WI38 (cell line): ENCODE measurements around the gene SMIM27.
A peak's percentile ranks its signal among the peaks of the same experiment; 100 is the strongest.
"Not testable (repeated sequence)": the region's sequence is repeated elsewhere in the genome, so short reads cannot be mapped to it uniquely, and the experiment has no call there.

Source experiments
- H3K4me3 ChIP-seq: 2 replicates; pipeline ENCODE4 v1.5.1; 2011; ENCODE audit warnings: low read depth, mild to moderate bottlenecking, control low read depth, low read length
- TF ChIP-seq, protein P1 (sequence below): IDR thresholded peaks from 2 replicates; pipeline ENCODE4 v1.5.1; 2012; ENCODE audit warnings: low read depth, mild to moderate bottlenecking, control low read depth, low read length

SMIM27 gene

DNA sequence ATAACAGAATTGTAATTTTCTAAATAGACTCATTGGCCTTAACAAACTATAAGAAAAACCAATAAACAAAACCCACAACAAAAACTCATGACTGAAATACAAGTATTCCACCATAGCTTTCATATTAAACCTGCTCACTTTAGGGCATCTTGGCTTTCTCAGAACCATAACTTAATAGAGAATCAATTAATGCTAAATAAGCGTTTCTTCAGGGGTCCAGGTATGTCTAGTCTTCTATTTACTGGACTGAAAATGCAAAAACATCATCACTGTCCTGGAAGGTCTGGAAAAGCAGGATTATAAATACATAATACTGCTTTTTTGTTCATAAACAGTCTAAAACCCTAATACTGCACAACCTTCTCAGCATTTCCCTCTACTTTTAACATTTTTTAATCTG lies 6.2 kb upstream of the SMIM27 start:
- no peak overlapping the region for H3K4me3 ChIP-seq
- TF ChIP-seq, protein P1, sequence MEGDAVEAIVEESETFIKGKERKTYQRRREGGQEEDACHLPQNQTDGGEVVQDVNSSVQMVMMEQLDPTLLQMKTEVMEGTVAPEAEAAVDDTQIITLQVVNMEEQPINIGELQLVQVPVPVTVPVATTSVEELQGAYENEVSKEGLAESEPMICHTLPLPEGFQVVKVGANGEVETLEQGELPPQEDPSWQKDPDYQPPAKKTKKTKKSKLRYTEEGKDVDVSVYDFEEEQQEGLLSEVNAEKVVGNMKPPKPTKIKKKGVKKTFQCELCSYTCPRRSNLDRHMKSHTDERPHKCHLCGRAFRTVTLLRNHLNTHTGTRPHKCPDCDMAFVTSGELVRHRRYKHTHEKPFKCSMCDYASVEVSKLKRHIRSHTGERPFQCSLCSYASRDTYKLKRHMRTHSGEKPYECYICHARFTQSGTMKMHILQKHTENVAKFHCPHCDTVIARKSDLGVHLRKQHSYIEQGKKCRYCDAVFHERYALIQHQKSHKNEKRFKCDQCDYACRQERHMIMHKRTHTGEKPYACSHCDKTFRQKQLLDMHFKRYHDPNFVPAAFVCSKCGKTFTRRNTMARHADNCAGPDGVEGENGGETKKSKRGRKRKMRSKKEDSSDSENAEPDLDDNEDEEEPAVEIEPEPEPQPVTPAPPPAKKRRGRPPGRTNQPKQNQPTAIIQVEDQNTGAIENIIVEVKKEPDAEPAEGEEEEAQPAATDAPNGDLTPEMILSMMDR, result no peak

DNA sequence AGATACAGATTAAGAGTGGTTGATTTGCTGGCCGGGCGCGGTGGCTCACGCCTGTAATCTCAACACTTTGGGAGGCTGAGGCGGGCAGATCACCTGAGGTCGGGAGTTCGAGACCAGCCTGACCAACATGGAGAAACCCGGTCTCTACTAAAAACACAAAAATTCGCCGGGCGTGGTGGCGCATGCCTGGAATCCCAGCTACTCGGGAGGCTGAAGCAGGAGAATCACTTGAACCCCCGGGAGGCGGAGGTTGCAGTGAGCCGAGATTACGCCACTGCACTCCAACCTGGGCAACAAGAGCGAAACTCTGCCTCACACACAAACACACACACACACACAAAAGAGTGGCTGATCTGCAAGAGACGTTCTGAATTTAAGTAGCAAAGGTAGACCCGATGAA lies 3.9 kb upstream of the SMIM27 start:
- not testable (repeated sequence) for H3K4me3 ChIP-seq

DNA sequence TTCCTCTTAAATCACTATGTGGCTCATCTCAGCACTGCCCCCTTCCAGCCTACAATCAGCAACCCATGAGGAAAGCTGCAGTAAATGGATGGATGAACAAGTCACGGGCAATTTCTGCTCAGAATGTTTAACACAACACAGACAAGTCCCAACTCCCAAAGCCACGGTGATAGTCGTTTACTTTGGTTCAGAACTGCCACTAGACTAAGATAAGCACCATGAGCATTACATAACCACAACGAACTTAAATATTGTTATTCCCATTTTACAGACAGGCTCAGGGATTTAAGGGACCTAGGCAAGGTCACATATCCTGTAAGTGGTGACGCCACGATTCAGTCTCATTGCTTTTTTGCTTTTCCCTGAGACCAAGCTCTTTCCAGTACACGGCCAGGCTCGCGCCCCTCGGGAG lies 2.0 kb upstream of the SMIM27 start:
- TF ChIP-seq, protein P1, result no peak
- H3K4me3 ChIP-seq, result peak overlapping the region; percentile 82

DNA sequence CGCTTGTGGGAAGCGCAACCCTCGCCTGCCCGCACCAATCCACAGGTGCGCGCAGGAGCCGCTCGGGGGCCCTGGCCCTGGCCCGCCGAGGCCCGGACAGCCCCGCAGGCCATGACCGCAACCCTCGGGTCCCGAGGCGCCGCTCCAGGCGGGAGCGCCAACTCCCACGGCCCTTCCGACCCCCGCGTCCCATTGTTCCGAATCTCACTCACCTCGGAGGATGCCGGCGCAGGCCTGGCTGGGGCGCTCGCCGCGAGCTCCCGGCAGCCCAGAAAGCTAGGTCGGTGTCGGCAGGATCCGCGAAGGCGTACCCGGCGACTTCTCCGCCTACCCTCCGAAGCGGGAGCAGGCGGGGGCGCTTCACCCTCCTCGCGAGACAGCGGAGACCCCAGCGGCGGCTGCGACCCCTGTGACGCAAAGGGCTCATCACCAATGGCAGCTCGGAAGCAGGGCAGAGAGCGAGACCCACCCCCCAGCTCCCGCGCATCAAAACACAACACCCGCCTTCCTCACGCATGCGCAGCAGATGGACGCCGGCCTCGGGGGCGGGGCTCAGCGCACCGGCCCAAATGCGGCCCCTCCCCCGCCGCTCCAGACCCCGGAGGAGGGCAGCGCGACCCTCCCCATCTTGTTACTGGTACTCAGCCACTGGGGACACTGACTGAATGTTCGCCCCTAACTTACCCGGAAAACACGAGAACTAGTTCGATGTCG lies 1.4 kb upstream of the SMIM27 start:
- peak overlapping the region; percentile 82 for H3K4me3 ChIP-seq
- TF ChIP-seq, protein P1, result no peak

DNA sequence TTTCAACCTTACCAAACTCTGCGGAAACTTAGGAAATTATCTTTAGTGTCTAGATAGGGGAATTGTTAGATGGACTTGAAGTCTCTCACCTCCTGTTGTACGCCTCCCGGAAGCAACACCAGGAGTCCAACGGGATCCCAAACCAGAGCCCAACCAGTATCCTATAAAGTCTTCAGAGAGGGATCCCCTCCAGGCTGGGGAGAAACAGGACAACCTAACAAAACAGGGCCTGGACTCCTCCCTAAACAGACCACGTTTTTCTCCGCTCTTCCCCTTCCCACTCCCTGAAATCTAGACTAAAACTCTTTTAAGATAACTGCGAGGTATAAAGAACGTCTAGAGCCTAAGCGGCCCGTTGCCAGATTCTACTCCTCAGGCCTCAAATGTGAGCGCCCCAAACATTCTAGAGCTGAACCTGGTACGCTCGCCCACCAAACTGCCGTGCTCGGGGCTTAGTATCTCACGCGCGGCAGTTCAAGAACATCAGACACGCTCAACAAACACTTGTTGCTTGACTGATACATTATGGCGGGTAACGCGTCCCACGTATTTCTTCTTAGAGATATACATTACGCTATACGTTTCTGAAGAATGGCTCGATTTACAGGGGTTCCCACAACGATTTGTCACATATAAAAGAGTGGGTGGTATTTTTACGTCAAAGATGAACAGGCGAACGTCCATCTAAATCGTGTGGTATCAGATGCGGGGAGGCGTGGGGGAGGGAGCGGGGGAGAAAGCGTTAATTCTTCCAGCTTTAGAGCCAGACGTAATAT lies 663 bp upstream of the SMIM27 start:
- peak overlapping the region; percentile 82 for H3K4me3 ChIP-seq
- TF ChIP-seq, protein P1, result no peak

DNA sequence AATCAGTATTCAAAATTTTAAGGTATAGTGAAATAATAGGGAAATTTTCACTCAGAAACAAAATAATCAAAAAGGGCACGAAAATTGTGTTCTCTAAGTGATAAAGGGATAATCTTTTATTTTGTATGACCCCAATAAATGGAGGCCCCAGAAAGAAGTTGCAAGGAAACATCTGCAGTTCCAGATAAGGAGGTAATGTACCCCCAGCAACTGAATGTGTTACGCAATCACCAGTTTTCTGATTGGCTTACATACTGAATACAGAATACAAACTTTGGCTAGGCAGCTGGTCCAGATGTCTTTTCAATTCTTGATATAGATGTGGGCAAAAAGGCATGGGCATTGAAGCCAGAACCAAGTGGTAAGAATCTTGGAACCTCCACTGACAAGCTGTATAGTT lies 2.0 kb downstream of the SMIM27 start:
- H3K4me3 ChIP-seq, result no peak overlapping the region
- TF ChIP-seq, protein P1, result no peak

DNA sequence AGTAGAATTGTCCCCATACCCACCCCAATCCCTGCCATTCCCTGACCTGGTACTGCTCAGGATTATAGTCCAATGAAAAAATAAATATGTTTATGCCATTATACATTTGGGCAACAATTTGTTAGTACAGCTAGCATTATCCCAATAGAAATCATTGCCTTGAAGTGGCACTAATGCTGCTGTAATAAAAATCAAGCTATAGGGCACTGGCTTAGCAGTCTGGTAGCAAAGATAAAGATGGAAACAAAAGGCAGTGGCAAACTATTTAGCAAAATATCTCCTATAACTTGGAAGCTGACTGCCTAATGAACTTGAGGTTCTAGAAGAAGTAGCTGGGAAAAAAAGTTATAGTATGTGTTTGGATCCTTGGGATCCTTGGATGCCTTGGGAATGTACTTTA lies 2.5 kb downstream of the SMIM27 start:
- TF ChIP-seq, protein P1, result no peak
- no peak overlapping the region for H3K4me3 ChIP-seq
